A673 (cell line): ENCODE results near the gene KRT82. TPM values are rescaled to one million over a fixed set of nuclear protein-coding genes. Genes with fewer than 3 reads are reported as not detected.

Experiments used
- BruUV-seq: library from RNA; stranded (reverse); fragments of 400-500 nt; replicated peaks from 2 replicates; lab custom pipeline; 2021; lab: Mats Ljungman, UMichigan
- CTCF ChIA-PET: fragments of 300-600 bp; sonication (Branson Sonifier 250); formaldehyde crosslinking; loops from one replicate; lab custom pipeline; 2022; ENCODE audit warnings: antibody characterized with exemption; lab: Charles Lee
- POLR2A ChIA-PET: fragments of 300-600 bp; sonication (Branson Sonifier 250); formaldehyde crosslinking; loops from one replicate; lab custom pipeline; 2022; ENCODE audit warnings: antibody characterized with exemption; ENCODE audit not compliant: low non-redundant PET; lab: Charles Lee
- DNase-seq: peaks from one replicate; pipeline ENCODE4 v3.0.0-alpha.2; 2015; ENCODE audit warnings: low spot score
- H3K27ac ChIP-seq: fragments of 200-600 bp; sonication (generic); 2 replicates; pipeline ENCODE4 v1.5.1; 2016; ENCODE audit warnings: mixed run types, low read depth, mild to moderate bottlenecking, mixed read lengths, antibody characterized with exemption, low read length; ENCODE audit not compliant: poor library complexity, severe bottlenecking
- H3K27me3 ChIP-seq: fragments of 200-600 bp; sonication (generic); replicated peaks from 2 replicates; pipeline ENCODE4 v1.6.1; 2017; ENCODE audit warnings: mixed run types, low read depth, mild to moderate bottlenecking, mixed read lengths, antibody characterized with exemption, low read length; ENCODE audit not compliant: insufficient read depth, poor library complexity
- H3K36me3 ChIP-seq: fragments of 200-600 bp; sonication (generic); 2 replicates; pipeline ENCODE4 v1.6.1; 2016; ENCODE audit warnings: mixed run types, mild to moderate bottlenecking, mixed read lengths, antibody characterized with exemption, low read length; ENCODE audit not compliant: insufficient read depth, poor library complexity, severe bottlenecking
- H3K4me1 ChIP-seq: fragments of 200-600 bp; sonication (generic); 2 replicates; pipeline ENCODE4 v1.6.1; 2017; ENCODE audit warnings: mixed run types, mild to moderate bottlenecking, mixed read lengths, antibody characterized with exemption, low read length; ENCODE audit not compliant: insufficient read depth, poor library complexity, severe bottlenecking
- H3K4me3 ChIP-seq: fragments of 200-600 bp; sonication (generic); 2 replicates; pipeline ENCODE4 v1.5.1; 2016; ENCODE audit warnings: low read depth, mixed run types, mild to moderate bottlenecking, mixed read lengths, low read length; ENCODE audit not compliant: poor library complexity, severe bottlenecking
- H3K9me3 ChIP-seq: fragments of 200-600 bp; sonication (generic); 2 replicates; pipeline ENCODE4 v1.6.1; 2016; ENCODE audit warnings: mixed run types, low read depth, mild to moderate bottlenecking, mixed read lengths, antibody characterized with exemption, low read length; ENCODE audit not compliant: poor library complexity, severe bottlenecking
- EZH2 ChIP-seq: fragments of 200-600 bp; sonication (generic); IDR thresholded peaks from 2 replicates; pipeline ENCODE4 v1.6.1; 2017; ENCODE audit warnings: borderline replicate concordance, low read depth, mild to moderate bottlenecking, mixed read lengths, antibody characterized with exemption, low read length; ENCODE audit not compliant: poor library complexity, severe bottlenecking
- intact Hi-C: fragments of 100-400 bp; cut with micrococcal nuclease; formaldehyde crosslinking; loops from one replicate; pipeline ENCODE4 v1.10.0; 2022; ENCODE audit not compliant: unreplicated experiment
- total RNA-seq: library from RNA; stranded (reverse); gene quantifications from 2 replicates; pipeline ENCODE4 v1.2.3, GENCODE V29; 2021
- TF ChIP-seq, protein P1 (sequence below): fragments of 300-800, 200-600 bp; sonication (generic); conservative IDR thresholded peaks from 2 replicates; pipeline ENCODE4 v1.5.1; 2017; ENCODE audit warnings: low read depth, mild to moderate bottlenecking, antibody characterized with exemption, low read length, moderate library complexity, mixed read lengths

KRT82 gene
- total RNA-seq, 1 experiment from 2014 or later = not detected

GRCh38 chr12:52445876-52446275 lies 39.7 kb upstream of the KRT82 start:
- no peaks in the 10 kb centered on the region for H3K36me3 ChIP-seq
- DNase-seq = no peak
- TF ChIP-seq, protein P1, sequence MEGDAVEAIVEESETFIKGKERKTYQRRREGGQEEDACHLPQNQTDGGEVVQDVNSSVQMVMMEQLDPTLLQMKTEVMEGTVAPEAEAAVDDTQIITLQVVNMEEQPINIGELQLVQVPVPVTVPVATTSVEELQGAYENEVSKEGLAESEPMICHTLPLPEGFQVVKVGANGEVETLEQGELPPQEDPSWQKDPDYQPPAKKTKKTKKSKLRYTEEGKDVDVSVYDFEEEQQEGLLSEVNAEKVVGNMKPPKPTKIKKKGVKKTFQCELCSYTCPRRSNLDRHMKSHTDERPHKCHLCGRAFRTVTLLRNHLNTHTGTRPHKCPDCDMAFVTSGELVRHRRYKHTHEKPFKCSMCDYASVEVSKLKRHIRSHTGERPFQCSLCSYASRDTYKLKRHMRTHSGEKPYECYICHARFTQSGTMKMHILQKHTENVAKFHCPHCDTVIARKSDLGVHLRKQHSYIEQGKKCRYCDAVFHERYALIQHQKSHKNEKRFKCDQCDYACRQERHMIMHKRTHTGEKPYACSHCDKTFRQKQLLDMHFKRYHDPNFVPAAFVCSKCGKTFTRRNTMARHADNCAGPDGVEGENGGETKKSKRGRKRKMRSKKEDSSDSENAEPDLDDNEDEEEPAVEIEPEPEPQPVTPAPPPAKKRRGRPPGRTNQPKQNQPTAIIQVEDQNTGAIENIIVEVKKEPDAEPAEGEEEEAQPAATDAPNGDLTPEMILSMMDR = no peak
- TF ChIP-seq EZH2 = no peak
- intact Hi-C loops = no loop called here
- ChIA-PET POLR2A (no interaction called here), CTCF (no interaction called here)
- H3K27me3 ChIP-seq = peaks cover 10% of the 10 kb centered on the region
- no TSS peak for BruUV-seq
- no peaks in the 10 kb centered on the region for H3K4me1 ChIP-seq
- no peak overlapping the region for H3K4me3 ChIP-seq
- no peaks in the 10 kb centered on the region for H3K9me3 ChIP-seq
- H3K27ac ChIP-seq = no peak overlapping the region

- POLR2A ChIA-PET = no interaction called here
- no peak for TF ChIP-seq EZH2
- TF ChIP-seq, protein P1 = no peak
- Histone ChIP-seq H3K4me1 (no peaks in the 10 kb centered on the region), H3K27ac (no peak overlapping the region), H3K4me3 (no peak overlapping the region), H3K9me3 (no peaks in the 10 kb centered on the region), H3K27me3 (peaks cover 8% of the 10 kb centered on the region), H3K36me3 (no peaks in the 10 kb centered on the region)
- no TSS peak for BruUV-seq
- CTCF ChIA-PET = no interaction called here
- intact Hi-C loops = no loop called here
- DNase-seq = no peak
Observed at GRCh38 chr12:52444647-52445595, 38.8 kb upstream of the KRT82 start.

- Histone ChIP-seq H3K4me1 (no peaks in the 10 kb centered on the region), H3K36me3 (no peaks in the 10 kb centered on the region), H3K27ac (no peak overlapping the region), H3K4me3 (no peak overlapping the region), H3K9me3 (no peaks in the 10 kb centered on the region), H3K27me3 (peaks cover 8% of the 10 kb centered on the region)
- ChIA-PET POLR2A (no interaction called here), CTCF (no interaction called here)
- BruUV-seq = no TSS peak
- intact Hi-C loops = no loop called here
- no peak for DNase-seq
- TF ChIP-seq, protein P1 = no peak
- no peak for TF ChIP-seq EZH2
Observed at GRCh38 chr12:52443966-52444365, 37.8 kb upstream of the KRT82 start.
